Fibroblast of skin of right quadriceps (primary cell): Measurements from ENCODE around the gene IL17RD.

Experiments
- DNase-seq: peaks from one replicate; pipeline ENCODE4 v3.0.0-alpha.2; 2013

IL17RD gene

GRCh38 chr3:57128826-57129667 is 36.1 kb downstream of the IL17RD start:
- DNase-seq = peak; percentile 20

DNA sequence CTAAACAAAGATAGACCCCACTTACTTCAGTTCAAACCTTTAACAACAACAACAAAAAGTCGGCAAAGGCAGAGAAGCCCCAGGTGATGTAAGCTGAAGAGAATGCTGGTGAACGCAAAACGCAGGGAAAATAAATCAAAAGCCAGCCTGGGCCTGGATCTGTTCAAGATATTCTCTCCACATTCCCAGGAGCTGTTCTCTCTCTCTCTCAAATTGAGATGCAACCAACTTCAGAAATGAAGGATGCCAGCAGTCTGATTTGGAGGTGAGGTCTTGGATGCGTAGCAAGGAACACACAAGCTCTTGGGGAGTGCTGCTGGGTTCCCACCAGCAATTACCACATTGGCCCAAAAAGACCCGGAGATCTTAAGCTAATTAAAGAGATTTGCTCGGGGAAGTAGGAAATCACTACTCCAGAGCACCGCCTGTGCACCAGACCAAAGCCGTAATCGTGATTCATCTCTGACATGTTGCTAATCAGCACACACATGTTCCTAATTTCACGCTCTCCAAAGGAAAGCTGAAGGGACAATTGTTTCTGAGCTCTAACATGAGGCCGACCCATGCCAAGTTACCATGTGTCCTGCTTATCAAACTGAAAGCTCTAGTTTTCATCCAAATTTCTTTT is 37.1 kb downstream of the IL17RD start:
- peak; percentile 84 for DNase-seq

- no peak for DNase-seq
Observed at GRCh38 chr3:57126244-57126643, 38.9 kb downstream of the IL17RD start.

DNA sequence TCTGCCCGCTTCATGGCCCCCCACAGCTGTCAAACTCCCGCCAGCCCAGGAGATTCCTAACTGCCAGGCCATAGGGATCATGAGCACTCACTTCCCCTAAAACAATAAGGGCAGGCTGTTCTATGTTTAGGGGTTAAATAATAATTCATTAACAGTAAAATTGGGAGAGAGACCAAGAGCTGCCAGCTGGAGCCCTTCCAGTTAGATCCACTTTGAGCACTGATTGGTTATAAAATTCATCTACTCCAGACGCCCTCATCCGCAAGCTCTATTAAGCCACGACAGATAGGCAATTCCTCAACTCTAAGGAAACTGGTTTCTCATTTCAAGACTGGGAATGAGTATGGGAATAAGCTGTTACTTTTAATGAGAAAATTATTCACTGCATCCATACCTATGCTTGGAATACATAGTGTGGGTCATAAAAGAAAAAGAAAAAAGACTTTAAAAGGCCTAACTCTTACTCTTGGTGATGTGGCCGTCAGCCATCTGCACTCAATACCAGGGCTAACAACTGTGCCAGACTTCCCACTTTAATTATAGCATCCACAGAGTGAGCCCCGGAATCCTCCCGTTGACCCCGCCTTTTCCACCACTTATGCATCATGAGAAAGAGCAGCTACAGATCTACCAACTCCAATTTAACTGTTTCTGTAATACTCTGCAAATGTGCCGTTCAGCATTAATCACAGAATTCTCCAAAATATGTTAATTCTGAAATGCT is 44.5 kb downstream of the IL17RD start:
- DNase-seq = no peak

DNA sequence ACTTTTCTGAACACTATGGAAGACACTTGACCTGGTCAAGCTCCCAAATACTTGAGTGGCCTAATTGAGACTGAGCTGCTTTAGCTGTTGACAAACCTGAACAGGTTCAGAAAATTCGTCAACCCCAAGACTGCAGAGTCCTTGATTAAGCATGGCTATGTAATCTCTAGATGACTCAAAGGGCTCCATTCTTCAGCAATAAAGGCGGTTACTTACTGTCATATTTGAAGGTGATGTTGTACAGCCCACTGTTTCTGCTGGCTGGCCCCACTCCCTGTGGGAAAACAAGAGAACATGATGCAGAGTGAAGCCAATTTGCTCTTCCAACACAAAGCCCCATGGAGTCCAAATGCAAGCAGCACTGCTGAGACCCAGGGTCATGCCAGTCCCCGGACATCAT is 45.1 kb downstream of the IL17RD start:
- DNase-seq = no peak

- DNase-seq = no peak
Observed at GRCh38 chr3:57118254-57118653, 46.9 kb downstream of the IL17RD start.

- DNase-seq = no peak
Observed at GRCh38 chr3:57116501-57116900, 48.7 kb downstream of the IL17RD start.

GRCh38 chr3:57112206-57112605 is 52.9 kb downstream of the IL17RD start:
- no peak for DNase-seq

GRCh38 chr3:57110798-57111197 is 54.4 kb downstream of the IL17RD start:
- DNase-seq = no peak

- no peak for DNase-seq
Observed at GRCh38 chr3:57110214-57110613, 54.9 kb downstream of the IL17RD start.

- DNase-seq = no peak
Observed at GRCh38 chr3:57109437-57110199, 55.5 kb downstream of the IL17RD start.

GRCh38 chr3:57108684-57109083 is 56.5 kb downstream of the IL17RD start:
- DNase-seq = no peak

GRCh38 chr3:57105585-57105984 is 59.6 kb downstream of the IL17RD start:
- DNase-seq = no peak

GRCh38 chr3:57100046-57100695 is 65.0 kb downstream of the IL17RD start:
- peak; percentile 64 for DNase-seq

GRCh38 chr3:57098418-57099310 is 66.5 kb downstream of the IL17RD start:
- no peak for DNase-seq

- no peak for DNase-seq
Observed at GRCh38 chr3:57097536-57097935, 67.6 kb downstream of the IL17RD start.

DNA sequence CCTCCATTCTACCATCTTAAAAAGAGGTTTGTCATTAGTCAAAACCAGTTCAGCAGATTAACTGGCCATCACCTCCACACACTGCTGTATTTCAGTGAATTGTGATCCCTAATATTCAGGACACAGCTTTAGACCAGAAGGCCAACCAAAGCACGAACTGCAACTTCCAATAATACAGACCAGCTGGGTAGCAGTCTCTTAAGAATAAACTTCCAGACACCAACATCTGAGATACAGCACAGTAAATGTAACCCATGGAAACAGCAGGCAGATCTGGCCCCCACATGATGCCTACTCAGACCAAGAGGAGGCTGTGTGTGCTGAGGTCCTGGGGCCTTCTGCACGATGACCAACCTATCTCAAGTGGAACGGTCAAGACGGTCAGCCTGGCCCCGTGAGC is 69.8 kb downstream of the IL17RD start:
- no peak for DNase-seq

DNA sequence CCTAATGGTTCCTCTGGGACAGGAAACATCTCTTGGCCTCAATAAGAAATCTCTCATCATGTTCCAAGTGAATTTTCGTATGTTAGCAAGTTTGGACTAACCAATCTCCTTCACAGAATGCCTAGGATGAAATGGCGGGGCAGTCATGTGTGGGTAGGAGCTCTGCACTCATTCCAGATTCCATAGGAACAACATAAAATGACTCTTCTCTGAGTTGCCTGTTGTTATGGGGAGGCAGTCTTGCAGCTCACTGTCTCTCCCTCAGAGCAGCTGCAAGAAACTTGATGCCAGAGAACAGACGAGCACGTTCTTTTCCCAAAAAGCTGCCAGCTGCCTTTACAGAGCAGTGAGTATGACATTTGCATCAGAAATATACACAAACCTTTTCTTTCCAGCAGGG is 70.6 kb downstream of the IL17RD start:
- DNase-seq = peak; percentile 61

GRCh38 chr3:57093971-57094535 is 71.1 kb downstream of the IL17RD start:
- DNase-seq = no peak

GRCh38 chr3:57093489-57093888 is 71.7 kb downstream of the IL17RD start:
- DNase-seq = no peak
